Testis (tissue), 3 donors: ENCODE results near the gene GSX2. TPM values are rescaled to one million over a fixed set of nuclear protein-coding genes. Genes with fewer than 3 reads are reported as not detected.

Experiments used
- DNase-seq: peaks from one replicate; pipeline ENCODE4 v3.0.0-alpha.2; 2019
- H3K27ac ChIP-seq, 2 donors: fragments of 200-600 bp; sonication (generic); one replicate each; pipeline ENCODE4 v1.5.1; 2019
- H3K27me3 ChIP-seq: fragments of 200-600 bp; sonication (generic); one replicate; pipeline ENCODE4 v1.5.1; 2019
- H3K36me3 ChIP-seq: fragments of 200-600 bp; sonication (generic); one replicate; pipeline ENCODE4 v1.5.1; 2017; ENCODE audit warnings: low read depth; ENCODE audit errors: missing control alignments
- H3K4me1 ChIP-seq: fragments of 200-600 bp; sonication (generic); one replicate; pipeline ENCODE4 v1.5.1; 2019
- H3K4me3 ChIP-seq, 2 donors: fragments of 200-600 bp; sonication (generic); one replicate each; pipeline ENCODE4 v1.5.1; 2017 to 2019
- H3K9me3 ChIP-seq: fragments of 200-600 bp; sonication (generic); one replicate; pipeline ENCODE4 v1.5.1; 2017
- POLR2A ChIP-seq: fragments of 450-650 bp; IDR thresholded peaks from one replicate; pipeline ENCODE4 v1.6.1; 2017; ENCODE audit warnings: antibody characterized with exemption, mild to moderate bottlenecking, moderate library complexity
- WGBS, 2 donors: methylation state at CpG; one replicate each; pipeline ENCODE4 v1.1.5; 2018; 5-methylcytosine and 5-hydroxymethylcytosine counted together
- intact Hi-C: fragments of 100-400 bp; cut with DNase I; formaldehyde crosslinking; loops from one replicate; pipeline ENCODE4 v1.15.1; 2023; ENCODE audit warnings: low total_unique reads
- polyA plus RNA-seq: library from polyadenylated mRNA; stranded (reverse); fragments of 350-450 nt; fragmentation: Illumina TruSeq; extraction: RNeasy Lipid Tissue Mini Kit (QIAGEN cat#74804); gene quantifications from one replicate; pipeline ENCODE4 v1.2.3, GENCODE V29; 2014; ENCODE audit warnings: low read depth, low replicate concordance; ENCODE audit not compliant: insufficient read depth
- total RNA-seq, 2 donors: library from RNA; depleted of rRNA; stranded (reverse); fragments of >200 nt; gene quantifications; one replicate each; pipeline ENCODE4 v1.2.3, GENCODE V29; 2016
- TF ChIP-seq, protein P1 (sequence below), 3 experiments: fragments of 450-650 bp in 2 of 3; fragments of 200-600 bp in 1 of 3; sonication (generic) in 1 of 3; IDR thresholded peaks; one replicate each; pipeline ENCODE4 v1.5.1; 2016 to 2019; ENCODE audit warnings: antibody characterized with exemption in 3 of 3, mild to moderate bottlenecking in 2 of 3, moderate library complexity in 1 of 3

The GSX2 gene
- total and polyA plus RNA-seq, 3 donors from 2014 or later: 1.1 to 2.0 (median 1.8) TPM

DNA sequence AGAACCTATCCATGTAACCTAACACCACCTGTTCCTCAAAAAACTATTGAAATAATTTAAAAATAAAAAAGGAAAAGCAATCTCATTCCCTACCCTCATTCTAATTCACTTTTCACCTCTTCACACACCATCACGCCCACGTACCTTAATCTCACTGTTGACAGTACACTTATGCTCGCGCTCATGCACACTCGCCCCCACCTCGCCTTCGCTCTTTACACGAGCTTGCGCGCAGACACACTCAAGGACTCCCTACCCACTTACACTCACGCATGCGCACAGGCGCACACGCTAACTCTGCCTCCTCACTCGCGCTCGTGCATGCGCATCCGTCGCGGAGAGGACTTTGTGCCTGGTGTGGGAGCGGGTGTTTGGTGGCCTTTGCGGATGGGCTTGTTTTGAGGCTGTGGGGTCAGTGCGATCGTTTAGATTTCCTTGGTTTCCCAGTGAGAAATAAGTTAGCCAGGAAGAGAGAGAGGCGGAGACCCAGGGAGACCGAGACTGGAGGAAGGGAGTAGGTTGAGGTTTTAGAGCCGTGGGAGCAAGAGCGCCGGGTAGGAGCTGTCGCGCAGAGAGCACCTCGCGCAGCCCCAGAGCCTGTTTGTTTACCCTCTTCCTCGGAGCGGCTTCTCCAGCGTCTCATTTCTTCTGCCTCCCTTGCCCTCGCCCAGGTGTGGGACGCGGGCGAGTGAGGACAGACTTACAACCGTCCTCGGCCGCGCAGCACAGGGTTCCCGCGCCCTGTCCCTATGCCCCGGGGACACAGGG is 8.1 kb upstream of the GSX2 start:
- peak; percentile 90 for DNase-seq
- H3K4me3 ChIP-seq: peak overlapping the region; percentile 33 to 47
- H3K4me1 ChIP-seq: no peaks in the 10 kb centered on the region
- H3K36me3 ChIP-seq: no peaks in the 10 kb centered on the region
- WGBS, 2 donors: 0 to 2% methylated on average over 42 to 48 of the region's 48 CpGs
- H3K27me3 ChIP-seq: no peaks in the 10 kb centered on the region
- H3K9me3 ChIP-seq: no peaks in the 10 kb centered on the region
- intact Hi-C loops: no loop called here
- peak overlapping the region in 1 of 2 donors; percentile 26 for H3K27ac ChIP-seq
- TF ChIP-seq, protein P1, sequence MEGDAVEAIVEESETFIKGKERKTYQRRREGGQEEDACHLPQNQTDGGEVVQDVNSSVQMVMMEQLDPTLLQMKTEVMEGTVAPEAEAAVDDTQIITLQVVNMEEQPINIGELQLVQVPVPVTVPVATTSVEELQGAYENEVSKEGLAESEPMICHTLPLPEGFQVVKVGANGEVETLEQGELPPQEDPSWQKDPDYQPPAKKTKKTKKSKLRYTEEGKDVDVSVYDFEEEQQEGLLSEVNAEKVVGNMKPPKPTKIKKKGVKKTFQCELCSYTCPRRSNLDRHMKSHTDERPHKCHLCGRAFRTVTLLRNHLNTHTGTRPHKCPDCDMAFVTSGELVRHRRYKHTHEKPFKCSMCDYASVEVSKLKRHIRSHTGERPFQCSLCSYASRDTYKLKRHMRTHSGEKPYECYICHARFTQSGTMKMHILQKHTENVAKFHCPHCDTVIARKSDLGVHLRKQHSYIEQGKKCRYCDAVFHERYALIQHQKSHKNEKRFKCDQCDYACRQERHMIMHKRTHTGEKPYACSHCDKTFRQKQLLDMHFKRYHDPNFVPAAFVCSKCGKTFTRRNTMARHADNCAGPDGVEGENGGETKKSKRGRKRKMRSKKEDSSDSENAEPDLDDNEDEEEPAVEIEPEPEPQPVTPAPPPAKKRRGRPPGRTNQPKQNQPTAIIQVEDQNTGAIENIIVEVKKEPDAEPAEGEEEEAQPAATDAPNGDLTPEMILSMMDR (IDR thresholded peaks at IDR 0.05): no peak
- TF ChIP-seq POLR2A: no peak

DNA sequence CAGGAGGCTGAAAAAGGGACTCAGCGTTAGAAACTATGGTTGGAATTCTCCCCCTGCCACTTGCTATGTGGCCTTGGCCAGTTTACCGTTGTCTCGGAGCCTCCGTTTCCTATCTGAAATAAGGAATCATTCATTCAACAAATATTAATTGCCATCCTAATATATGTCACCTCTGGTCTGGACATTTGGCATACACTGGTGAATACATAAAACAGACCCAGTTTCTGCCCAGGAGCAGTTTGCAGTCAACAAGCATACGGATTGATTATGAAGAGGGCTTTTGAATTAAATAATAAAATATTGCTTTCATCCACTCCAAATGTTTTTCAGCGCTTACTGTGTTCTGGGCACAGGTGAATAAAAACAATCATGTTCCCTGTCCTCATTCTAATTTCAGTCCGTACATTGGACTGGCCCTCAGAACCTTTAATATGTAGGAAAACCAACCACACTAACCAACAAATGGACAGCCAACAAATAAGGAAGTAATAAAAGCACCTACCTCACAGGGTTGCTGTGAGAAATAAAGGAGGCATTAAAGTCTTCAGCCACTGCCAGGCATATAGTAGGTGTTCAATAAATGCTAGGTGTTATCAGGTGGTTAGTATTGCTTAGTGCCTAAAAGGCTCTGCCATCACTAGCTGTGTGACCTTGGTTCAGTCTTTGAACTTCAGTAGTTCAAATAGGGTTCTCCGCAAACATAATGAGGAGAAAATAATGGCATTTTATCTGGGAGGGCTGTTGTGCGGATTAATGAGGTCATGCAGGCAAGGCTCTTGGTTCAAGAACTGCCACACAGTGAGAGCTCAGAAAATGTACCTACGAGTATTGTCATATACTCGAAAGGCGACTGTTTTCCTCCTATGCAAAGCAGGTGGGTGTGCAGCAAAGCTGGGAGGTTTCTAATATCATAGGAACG is 7.3 kb upstream of the GSX2 start:
- H3K27me3 ChIP-seq: no peaks in the 10 kb centered on the region
- TF ChIP-seq, protein P1 (IDR thresholded peaks at IDR 0.05): no peak
- no peak for TF ChIP-seq POLR2A
- intact Hi-C loops: no loop called here
- no peaks in the 10 kb centered on the region for H3K4me1 ChIP-seq
- H3K4me3 ChIP-seq: peak overlapping the region; percentile 33 to 47
- peak overlapping the region in 1 of 2 donors; percentile 26 for H3K27ac ChIP-seq
- DNase-seq: no peak
- H3K36me3 ChIP-seq: no peaks in the 10 kb centered on the region
- WGBS, 2 donors: 20 to 27% methylated on average over 13 of the region's 13 CpGs
- no peaks in the 10 kb centered on the region for H3K9me3 ChIP-seq

DNA sequence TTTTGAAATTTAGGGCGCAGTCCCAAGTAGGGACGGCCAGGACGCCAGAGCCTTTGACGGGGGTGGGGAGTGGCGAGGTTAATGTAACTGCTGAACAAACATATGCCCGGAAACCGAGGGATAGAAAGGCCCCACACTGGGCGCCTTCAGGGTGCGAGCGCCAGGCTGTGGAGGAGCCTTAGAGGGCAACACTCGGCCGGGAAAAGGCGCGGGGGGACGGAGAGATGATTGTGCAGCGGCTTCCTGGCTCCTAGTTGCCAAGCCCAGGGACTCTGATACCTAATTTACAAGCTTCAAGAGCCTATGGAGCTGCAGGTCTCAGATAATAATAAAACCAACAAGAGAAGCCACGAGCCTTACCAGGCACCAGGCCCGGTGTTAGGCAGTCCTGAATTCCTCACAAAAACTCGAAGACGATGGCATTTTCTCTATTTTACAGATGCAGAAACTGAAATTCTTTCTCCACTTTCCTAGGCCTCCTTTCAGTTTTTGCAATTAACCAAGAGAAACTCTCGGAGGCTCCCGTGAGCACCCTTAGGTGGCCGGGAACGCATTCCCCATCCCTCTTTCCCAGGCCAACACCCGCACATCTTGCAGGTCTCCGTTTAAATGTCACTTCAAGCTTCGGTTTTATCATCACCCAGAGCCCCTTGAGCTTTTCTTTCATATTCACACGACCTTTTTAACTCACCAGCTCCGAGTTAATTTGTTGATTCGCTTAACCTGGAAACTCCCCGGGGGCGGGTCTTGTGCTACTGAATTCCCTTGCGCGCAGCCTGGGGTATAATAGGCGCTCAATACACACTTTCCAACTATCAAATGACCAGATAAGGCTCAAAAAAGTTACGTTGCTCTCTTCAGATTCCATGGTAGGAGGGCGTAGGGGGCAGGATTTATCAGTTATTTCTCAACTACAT is 6.4 kb upstream of the GSX2 start:
- no peak for TF ChIP-seq POLR2A
- TF ChIP-seq, protein P1 (IDR thresholded peaks at IDR 0.05): no peak
- H3K9me3 ChIP-seq: no peaks in the 10 kb centered on the region
- H3K36me3 ChIP-seq: no peaks in the 10 kb centered on the region
- intact Hi-C loops: no loop called here
- H3K4me1 ChIP-seq: no peaks in the 10 kb centered on the region
- no peak overlapping the region for H3K4me3 ChIP-seq
- WGBS, 2 donors: 35 to 53% methylated on average over 37 of the region's 37 CpGs
- H3K27me3 ChIP-seq: no peaks in the 10 kb centered on the region
- no peak overlapping the region for H3K27ac ChIP-seq
- DNase-seq: no peak

DNA sequence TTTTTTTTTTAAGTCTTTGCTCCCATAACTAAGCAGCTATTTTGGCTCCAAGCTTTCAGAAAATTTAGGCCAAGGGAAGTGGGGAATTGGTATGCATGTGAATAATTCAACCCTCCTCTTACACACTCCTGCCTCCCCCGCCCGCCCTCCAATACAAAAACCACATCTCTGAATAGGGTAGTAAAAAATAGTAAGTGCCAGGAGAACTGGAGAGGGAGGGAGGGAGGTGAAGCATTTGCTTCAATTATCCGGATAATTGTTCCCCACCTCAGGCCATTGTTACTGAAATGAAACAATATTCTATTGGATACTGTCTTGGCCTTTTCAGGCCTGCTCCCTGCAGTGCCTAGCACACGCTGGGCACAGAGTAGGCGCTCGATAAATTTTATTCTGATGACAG is 5.5 kb upstream of the GSX2 start:
- Histone ChIP-seq H3K9me3 (no peaks in the 10 kb centered on the region), H3K27ac (no peak overlapping the region), H3K36me3 (no peaks in the 10 kb centered on the region), H3K4me1 (peaks cover 2% of the 10 kb centered on the region), H3K4me3 (no peak overlapping the region), H3K27me3 (no peaks in the 10 kb centered on the region)
- no peak for DNase-seq
- TF ChIP-seq, protein P1 (IDR thresholded peaks at IDR 0.05): no peak
- TF ChIP-seq POLR2A: no peak
- 71 to 73% methylated on average over 6 of the region's 6 CpGs for WGBS, 2 donors
- intact Hi-C loops: no loop called here
